Cardiac fibroblast (primary cell): ENCODE measurements around the gene GFOD1.

ENCODE experiments used
- DNase-seq, 2 donors: peaks; one replicate each; pipeline versions ENCODE4 v3.0.0 to v3.0.0-alpha.2; 2010; ENCODE audit warnings: low read depth in 2 of 2
- H3K4me3 ChIP-seq, 2 donors: replicated peaks in 1 of 2; 1 replicate in 1 of 2; 2 replicates in 1 of 2; pipeline ENCODE4 v1.5.1; 2011; ENCODE audit warnings: low read depth in 2 of 2, low read length in 2 of 2, mild to moderate bottlenecking in 2 of 2, moderate library complexity in 1 of 2
- TF ChIP-seq, protein P1 (sequence below): IDR thresholded peaks from one replicate; pipeline ENCODE4 v1.5.1; 2011; ENCODE audit warnings: low read depth, mild to moderate bottlenecking, low read length, inconsistent platforms

Gene GFOD1

DNA sequence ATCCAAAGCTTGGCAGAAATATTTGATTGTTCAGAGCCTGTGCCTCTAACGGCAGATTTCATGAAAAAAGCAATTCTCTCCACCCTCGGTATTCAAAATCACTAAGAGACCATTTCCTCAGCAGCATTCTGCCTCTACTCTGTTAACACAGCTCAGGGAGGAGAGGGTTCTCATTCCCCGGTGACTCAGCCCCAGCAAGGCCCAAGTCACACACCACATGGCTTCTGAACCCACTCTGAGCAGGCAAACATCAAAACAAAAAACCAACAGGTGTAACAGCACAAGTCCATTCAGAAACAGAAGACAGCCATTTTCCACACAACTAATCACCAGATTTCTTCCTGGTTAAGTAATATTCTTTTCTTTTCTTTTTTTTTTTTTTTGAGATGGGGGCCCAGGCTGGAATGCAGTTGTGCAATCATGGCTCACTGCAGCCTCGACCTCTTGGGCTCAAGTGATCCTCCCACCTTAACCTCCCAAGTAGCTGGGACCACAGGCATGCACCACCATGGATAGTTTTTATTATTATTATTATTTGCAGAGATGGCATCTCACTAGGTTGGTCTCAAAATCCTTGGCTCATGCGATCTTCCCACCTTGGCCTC, 55.4 kb downstream of the GFOD1 start:
- H3K4me3 ChIP-seq, result no peak overlapping the region
- peak; percentile 22 to 51 for DNase-seq
- TF ChIP-seq, protein P1, sequence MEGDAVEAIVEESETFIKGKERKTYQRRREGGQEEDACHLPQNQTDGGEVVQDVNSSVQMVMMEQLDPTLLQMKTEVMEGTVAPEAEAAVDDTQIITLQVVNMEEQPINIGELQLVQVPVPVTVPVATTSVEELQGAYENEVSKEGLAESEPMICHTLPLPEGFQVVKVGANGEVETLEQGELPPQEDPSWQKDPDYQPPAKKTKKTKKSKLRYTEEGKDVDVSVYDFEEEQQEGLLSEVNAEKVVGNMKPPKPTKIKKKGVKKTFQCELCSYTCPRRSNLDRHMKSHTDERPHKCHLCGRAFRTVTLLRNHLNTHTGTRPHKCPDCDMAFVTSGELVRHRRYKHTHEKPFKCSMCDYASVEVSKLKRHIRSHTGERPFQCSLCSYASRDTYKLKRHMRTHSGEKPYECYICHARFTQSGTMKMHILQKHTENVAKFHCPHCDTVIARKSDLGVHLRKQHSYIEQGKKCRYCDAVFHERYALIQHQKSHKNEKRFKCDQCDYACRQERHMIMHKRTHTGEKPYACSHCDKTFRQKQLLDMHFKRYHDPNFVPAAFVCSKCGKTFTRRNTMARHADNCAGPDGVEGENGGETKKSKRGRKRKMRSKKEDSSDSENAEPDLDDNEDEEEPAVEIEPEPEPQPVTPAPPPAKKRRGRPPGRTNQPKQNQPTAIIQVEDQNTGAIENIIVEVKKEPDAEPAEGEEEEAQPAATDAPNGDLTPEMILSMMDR, result no peak

DNA sequence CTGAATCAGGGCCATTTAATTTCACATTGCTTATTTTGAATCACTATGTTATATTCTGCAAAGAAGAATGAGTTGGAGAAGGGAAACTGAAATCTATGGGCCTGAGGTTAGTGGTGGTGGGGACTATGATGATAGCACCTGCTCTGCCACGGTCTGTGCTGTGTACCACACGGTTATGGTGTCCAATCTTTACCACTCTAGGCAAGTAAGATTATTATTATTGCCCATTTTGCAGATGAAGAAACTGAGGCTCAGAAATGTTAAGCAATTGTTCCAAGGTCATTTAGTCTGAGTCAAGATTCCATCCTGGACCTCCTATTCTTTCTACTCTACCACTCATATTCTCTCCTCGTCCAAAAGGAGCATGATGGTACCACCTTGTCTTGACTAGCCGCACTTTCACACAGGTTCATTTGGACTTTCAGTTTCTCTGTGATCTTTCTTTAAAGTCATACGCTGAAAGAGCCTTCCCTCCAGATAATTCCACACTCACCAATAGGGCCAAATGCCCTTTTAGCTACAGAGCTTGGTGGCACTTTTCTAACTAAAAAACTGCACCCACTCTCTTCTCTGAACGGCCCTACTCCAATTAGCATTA, 56.2 kb downstream of the GFOD1 start:
- DNase-seq, result no peak
- TF ChIP-seq, protein P1, result no peak
- no peak overlapping the region for H3K4me3 ChIP-seq

DNA sequence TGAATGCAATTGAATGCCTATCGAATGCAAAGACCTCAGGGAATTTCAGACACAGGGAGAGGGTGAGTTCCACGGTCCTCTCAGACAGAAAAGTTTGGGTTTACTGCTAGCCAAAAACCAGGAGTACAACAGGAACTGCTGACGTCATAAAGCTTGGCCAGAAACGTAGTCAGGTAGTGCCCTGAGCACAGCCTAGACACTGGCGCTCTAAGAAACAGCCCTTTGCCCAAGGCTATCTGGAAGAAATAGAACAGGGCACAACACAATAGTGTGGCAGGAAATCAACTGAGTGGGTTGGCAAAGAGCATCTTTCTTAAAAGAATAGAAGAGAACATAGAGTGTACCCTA, 58.0 kb downstream of the GFOD1 start:
- no peak overlapping the region for H3K4me3 ChIP-seq
- TF ChIP-seq, protein P1, result no peak
- DNase-seq, result no peak

DNA sequence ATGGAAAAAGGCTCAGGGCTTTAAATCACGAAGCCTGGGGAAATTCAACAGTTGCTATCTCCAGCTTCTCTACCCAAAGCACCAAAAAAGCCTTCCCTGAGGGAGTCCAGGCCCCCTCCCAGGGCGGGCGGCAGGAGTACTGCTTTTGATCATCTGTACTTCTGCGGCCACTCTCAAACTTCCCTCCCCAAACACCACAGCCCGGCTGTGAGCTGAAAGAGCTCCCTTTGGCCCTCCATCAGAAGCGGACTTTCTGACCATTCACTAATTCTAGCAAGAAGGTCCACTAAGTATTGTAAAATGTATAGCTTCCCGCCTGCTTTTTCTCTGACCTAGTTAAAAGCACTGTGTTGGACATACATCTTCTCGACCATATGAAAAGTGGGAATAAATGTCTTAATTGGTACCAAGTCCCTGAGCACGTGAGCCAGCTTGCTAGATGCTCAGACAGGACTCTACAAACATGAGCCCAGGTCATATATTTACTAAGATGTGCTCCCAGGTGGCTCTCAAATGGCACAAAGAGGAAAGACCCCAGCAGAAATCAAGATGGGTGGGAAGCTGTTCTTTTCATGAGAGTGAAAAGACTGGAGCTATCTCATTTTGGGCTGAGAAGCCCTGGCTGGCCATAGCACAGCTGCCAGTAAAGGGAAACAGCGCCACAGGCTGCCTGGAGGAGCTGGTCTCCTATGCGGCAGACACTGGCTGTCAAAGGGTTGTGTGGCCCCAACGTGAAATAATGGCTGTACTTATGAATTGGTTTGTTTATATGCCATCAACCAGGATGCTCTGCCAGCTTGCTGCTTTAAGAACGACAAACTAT, 58.6 kb downstream of the GFOD1 start:
- TF ChIP-seq, protein P1, result no peak
- no peak overlapping the region for H3K4me3 ChIP-seq

DNA sequence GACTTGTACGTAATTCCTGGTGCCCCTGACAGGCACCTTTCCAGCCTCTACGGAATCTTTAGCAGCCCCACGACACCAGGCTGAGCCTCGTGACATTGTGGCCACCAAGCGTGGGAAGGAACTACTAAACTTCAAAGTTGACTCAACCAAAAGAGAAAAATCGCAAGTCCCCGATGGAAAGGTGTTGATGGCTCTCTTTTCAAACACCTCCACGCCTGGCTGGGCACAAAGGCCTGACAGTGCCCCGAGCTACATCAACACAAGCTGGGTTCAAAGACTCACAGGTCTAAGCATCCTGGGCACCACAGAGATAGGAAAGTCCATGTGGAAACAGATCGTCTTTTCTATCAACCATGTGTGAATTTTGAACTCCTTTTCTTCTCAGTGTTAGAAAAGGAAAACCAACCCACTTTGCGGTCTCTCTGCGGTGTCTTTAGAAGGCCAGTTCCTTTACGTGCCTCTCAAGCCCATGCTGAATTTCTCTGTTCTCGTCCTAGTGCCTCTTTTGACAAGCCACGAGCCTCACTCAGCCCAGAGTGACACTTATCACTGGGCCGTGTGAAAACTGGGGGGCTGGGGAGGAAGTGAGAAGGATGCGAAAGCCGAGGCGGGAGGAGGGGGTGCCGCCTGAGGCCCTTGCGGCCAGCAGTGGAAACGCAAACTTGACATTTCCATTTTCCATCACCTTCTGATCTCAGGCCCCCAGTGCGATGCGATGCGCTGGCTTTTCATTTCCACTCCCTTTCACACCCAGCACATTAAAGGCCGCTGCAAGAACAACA, 59.4 kb downstream of the GFOD1 start:
- TF ChIP-seq, protein P1, result no peak
- no peak overlapping the region for H3K4me3 ChIP-seq
- DNase-seq, result no peak

More for the DNA sequence above, 58.6 kb downstream of the GFOD1 start:
- no peak for DNase-seq

DNA sequence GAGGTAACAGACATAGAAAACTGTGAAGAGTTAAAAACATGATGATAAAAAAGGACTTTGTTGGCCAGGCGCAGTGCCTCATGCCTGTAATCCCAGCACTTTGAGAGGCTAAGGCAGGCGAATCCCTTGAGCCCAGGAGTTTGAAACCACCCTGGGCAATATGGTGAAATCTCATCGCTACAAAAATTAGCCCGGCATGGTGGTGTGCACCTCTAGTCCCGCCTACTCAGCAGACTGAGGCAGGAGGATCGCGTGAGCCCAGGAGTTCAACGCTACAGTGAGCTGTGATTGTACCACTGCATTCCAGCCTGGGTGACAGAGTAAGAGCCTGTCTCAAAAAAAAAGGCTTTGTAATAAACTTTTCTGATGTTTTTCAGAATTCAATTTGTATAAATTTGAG, 60.1 kb downstream of the GFOD1 start:
- DNase-seq, result no peak
- H3K4me3 ChIP-seq, result no peak overlapping the region
- TF ChIP-seq, protein P1, result no peak
